HG02763 (cell line): ENCODE results near the gene DNAJB2.
"Not testable (repeated sequence)": the region's sequence is repeated elsewhere in the genome, so short reads cannot be mapped to it uniquely, and the experiment has no call there.

Experiments used
- ATAC-seq: cut with Tn5 transposase; IDR thresholded peaks from one replicate; pipeline ENCODE4 v1.9.1; 2021; ENCODE audit warnings: mild to moderate bottlenecking, moderate library complexity; ENCODE audit not compliant: unreplicated experiment

Gene DNAJB2

GRCh38 chr2:219297766-219298456 is 18.7 kb downstream of the DNAJB2 start:
- ATAC-seq, result no peak

- ATAC-seq, result no peak
Observed at GRCh38 chr2:219298759-219299371, 19.7 kb downstream of the DNAJB2 start.

- no peak for ATAC-seq
Observed at GRCh38 chr2:219299372-219299760, 20.2 kb downstream of the DNAJB2 start.

GRCh38 chr2:219300022-219300421 is 20.9 kb downstream of the DNAJB2 start:
- no peak for ATAC-seq

GRCh38 chr2:219302412-219302968 is 23.3 kb downstream of the DNAJB2 start:
- no peak for ATAC-seq

GRCh38 chr2:219304223-219304622 is 25.1 kb downstream of the DNAJB2 start:
- ATAC-seq, result no peak

GRCh38 chr2:219306047-219306446 is 26.9 kb downstream of the DNAJB2 start:
- ATAC-seq, result no peak

- no peak for ATAC-seq
Observed at GRCh38 chr2:219308142-219309101, 29.3 kb downstream of the DNAJB2 start.

- no peak for ATAC-seq
Observed at GRCh38 chr2:219309278-219309677, 30.1 kb downstream of the DNAJB2 start, which contains the start of gene PTPRN. PTPRN (minus strand) TSS chr2:219309401; CDS start chr2:219309332, 69 bp downstream.

- ATAC-seq, result not testable (repeated sequence)
Observed at GRCh38 chr2:219312683-219313263, 33.6 kb downstream of the DNAJB2 start.

GRCh38 chr2:219314804-219315468 is 35.8 kb downstream of the DNAJB2 start:
- ATAC-seq, result no peak

GRCh38 chr2:219323434-219323833 is 44.3 kb downstream of the DNAJB2 start:
- no peak for ATAC-seq

- no peak for ATAC-seq
Observed at GRCh38 chr2:219325136-219325535, 46.0 kb downstream of the DNAJB2 start.

GRCh38 chr2:219325657-219326315 is 46.6 kb downstream of the DNAJB2 start:
- ATAC-seq, result no peak

- ATAC-seq, result no peak
Observed at GRCh38 chr2:219327719-219328118, 48.6 kb downstream of the DNAJB2 start.

GRCh38 chr2:219331560-219332213 is 52.5 kb downstream of the DNAJB2 start:
- ATAC-seq, result no peak

GRCh38 chr2:219332542-219332941 is 53.4 kb downstream of the DNAJB2 start, which contains the start of gene RESP18:
RESP18 (minus strand) TSS chr2:219332744.
- ATAC-seq, result no peak

GRCh38 chr2:219334076-219334475 is 54.9 kb downstream of the DNAJB2 start:
- ATAC-seq, result no peak

GRCh38 chr2:219335373-219335786 is 56.2 kb downstream of the DNAJB2 start:
- no peak for ATAC-seq
